Stimulated activated CD4-positive, alpha-beta T cell treated with anti-CD3 and anti-CD28 coated beads, Interleukin-12 subunit alpha, Interleukin-12 subunit beta, amount 100 ng/mL, for 48 hours (primary cell): ENCODE measurements around the gene UBQLN1.
"Not testable (repeated sequence)": the region's sequence is repeated elsewhere in the genome, so short reads cannot be mapped to it uniquely, and the experiment has no call there.

Source experiments
- DNase-seq, 3 donors: peaks; one replicate each; pipeline ENCODE4 v3.0.0-alpha.2; 2020; ENCODE audit warnings: low read depth in 2 of 3, low spot score in 1 of 3

UBQLN1 gene

GRCh38 chr9:83707768-83708514 lies at the start of gene UBQLN1:
Gene UBQLN1 (minus strand): TSS chr9:83707958. CDS start chr9:83707679, 279 bp downstream.
- peak; percentile 79 to 89 (median 88) for DNase-seq

- no peak for DNase-seq
Measured at GRCh38 chr9:83754383-83754977, 46.7 kb upstream of the UBQLN1 start.

- no peak for DNase-seq
Measured at GRCh38 chr9:83749706-83750105, 41.9 kb upstream of the UBQLN1 start.

- DNase-seq = no peak
Measured at GRCh38 chr9:83744206-83744605, 36.4 kb upstream of the UBQLN1 start.

GRCh38 chr9:83733739-83734138 lies 26.0 kb upstream of the UBQLN1 start:
- no peak for DNase-seq

GRCh38 chr9:83728591-83729368 lies 21.0 kb upstream of the UBQLN1 start:
- not testable (repeated sequence) for DNase-seq

- no peak for DNase-seq
Measured at GRCh38 chr9:83724436-83724835, 16.7 kb upstream of the UBQLN1 start.

GRCh38 chr9:83722726-83723495 lies 15.2 kb upstream of the UBQLN1 start:
- DNase-seq = no peak

GRCh38 chr9:83721509-83721908 lies 13.8 kb upstream of the UBQLN1 start:
- DNase-seq = no peak

GRCh38 chr9:83715794-83716193 lies 8.0 kb upstream of the UBQLN1 start:
- no peak for DNase-seq

- no peak for DNase-seq
Measured at GRCh38 chr9:83715221-83715620, 7.5 kb upstream of the UBQLN1 start.

GRCh38 chr9:83714329-83714728 lies 6.6 kb upstream of the UBQLN1 start:
- no peak for DNase-seq

GRCh38 chr9:83708515-83709158 lies 879 bp upstream of the UBQLN1 start:
- DNase-seq = peak; percentile 13 to 34 (median 20)

- peak in 2 of 3 donors; percentile 53 to 68 for DNase-seq
Measured at GRCh38 chr9:83707518-83707767, 315 bp downstream of the UBQLN1 start.

- DNase-seq = peak; percentile 34 to 55 (median 46)
Measured at GRCh38 chr9:83706676-83707517, 861 bp downstream of the UBQLN1 start.

GRCh38 chr9:83705219-83705651 lies 2.5 kb downstream of the UBQLN1 start:
- DNase-seq = not testable (repeated sequence)

GRCh38 chr9:83701769-83702168 lies 6.0 kb downstream of the UBQLN1 start:
- DNase-seq = no peak

GRCh38 chr9:83701286-83701685 lies 6.5 kb downstream of the UBQLN1 start:
- no peak for DNase-seq

GRCh38 chr9:83699615-83700014 lies 8.1 kb downstream of the UBQLN1 start:
- DNase-seq = no peak

GRCh38 chr9:83698976-83699585 lies 8.7 kb downstream of the UBQLN1 start:
- no peak for DNase-seq
